Measurements from ENCODE around the gene SLC1A6.
A peak's percentile ranks its signal among the peaks of the same experiment; 100 is the strongest.

GRCh38 chr19:14916848-14917247 lies 62.8 kb downstream of the SLC1A6 start:
- TF ChIP-seq, protein P1, sequence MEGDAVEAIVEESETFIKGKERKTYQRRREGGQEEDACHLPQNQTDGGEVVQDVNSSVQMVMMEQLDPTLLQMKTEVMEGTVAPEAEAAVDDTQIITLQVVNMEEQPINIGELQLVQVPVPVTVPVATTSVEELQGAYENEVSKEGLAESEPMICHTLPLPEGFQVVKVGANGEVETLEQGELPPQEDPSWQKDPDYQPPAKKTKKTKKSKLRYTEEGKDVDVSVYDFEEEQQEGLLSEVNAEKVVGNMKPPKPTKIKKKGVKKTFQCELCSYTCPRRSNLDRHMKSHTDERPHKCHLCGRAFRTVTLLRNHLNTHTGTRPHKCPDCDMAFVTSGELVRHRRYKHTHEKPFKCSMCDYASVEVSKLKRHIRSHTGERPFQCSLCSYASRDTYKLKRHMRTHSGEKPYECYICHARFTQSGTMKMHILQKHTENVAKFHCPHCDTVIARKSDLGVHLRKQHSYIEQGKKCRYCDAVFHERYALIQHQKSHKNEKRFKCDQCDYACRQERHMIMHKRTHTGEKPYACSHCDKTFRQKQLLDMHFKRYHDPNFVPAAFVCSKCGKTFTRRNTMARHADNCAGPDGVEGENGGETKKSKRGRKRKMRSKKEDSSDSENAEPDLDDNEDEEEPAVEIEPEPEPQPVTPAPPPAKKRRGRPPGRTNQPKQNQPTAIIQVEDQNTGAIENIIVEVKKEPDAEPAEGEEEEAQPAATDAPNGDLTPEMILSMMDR (IDR thresholded peaks at IDR 0.05): peak; percentile 60
- TF ChIP-seq SIN3A (IDR thresholded peaks at IDR 0.05; ENCODE audit: borderline replicate concordance, insufficient read depth, low read depth, low read length) (no peak), POLR2AphosphoS5 (IDR thresholded peaks at IDR 0.05; ENCODE audit: low read depth, low read length) (no peak)

Measured in Panc1 (cell line).